PFSK-1 (cell line): ENCODE results near the gene INSC.

Experiments
- FOXP2 ChIP-seq: optimal IDR thresholded peaks from 2 replicates; pipeline ENCODE3; 2011; ENCODE audit warnings: borderline replicate concordance, control low read depth, inconsistent platforms; ENCODE audit not compliant: insufficient read depth; ENCODE audit errors: extremely low read length, extremely low read depth
- POLR2AphosphoS5 ChIP-seq: IDR thresholded peaks from 2 replicates; pipeline ENCODE4 v1.6.1; 2012; ENCODE audit warnings: low read depth, mild to moderate bottlenecking, control low read depth, low read length, moderate library complexity
- SIN3A ChIP-seq: IDR thresholded peaks from 2 replicates; pipeline ENCODE4 v1.6.1; 2012; ENCODE audit warnings: mild to moderate bottlenecking, low read length, moderate library complexity, borderline replicate concordance; ENCODE audit not compliant: insufficient read depth
- TAF1 ChIP-seq: IDR thresholded peaks from 2 replicates; pipeline ENCODE4 v1.6.1; 2012; ENCODE audit warnings: low read length, control low read depth, borderline replicate concordance; ENCODE audit not compliant: insufficient read depth
- TF ChIP-seq, protein P1 (sequence below), 2 experiments: IDR thresholded peaks; 2 replicates each; pipeline versions ENCODE4 v1.6.1 to v1.8.0; 2011 to 2012; ENCODE audit warnings: low read depth in 2 of 2, low read length in 2 of 2, control low read depth in 1 of 2, inconsistent platforms in 1 of 2, mild to moderate bottlenecking in 1 of 2, moderate library complexity in 1 of 2; ENCODE audit not compliant: insufficient read depth in 1 of 2

Gene INSC

GRCh38 chr11:15074206-15075161 lies 40.2 kb upstream of the INSC start:
- TF ChIP-seq TAF1 (no peak), POLR2AphosphoS5 (no peak), FOXP2 (no peak), SIN3A (no peak)
- TF ChIP-seq, protein P1, sequence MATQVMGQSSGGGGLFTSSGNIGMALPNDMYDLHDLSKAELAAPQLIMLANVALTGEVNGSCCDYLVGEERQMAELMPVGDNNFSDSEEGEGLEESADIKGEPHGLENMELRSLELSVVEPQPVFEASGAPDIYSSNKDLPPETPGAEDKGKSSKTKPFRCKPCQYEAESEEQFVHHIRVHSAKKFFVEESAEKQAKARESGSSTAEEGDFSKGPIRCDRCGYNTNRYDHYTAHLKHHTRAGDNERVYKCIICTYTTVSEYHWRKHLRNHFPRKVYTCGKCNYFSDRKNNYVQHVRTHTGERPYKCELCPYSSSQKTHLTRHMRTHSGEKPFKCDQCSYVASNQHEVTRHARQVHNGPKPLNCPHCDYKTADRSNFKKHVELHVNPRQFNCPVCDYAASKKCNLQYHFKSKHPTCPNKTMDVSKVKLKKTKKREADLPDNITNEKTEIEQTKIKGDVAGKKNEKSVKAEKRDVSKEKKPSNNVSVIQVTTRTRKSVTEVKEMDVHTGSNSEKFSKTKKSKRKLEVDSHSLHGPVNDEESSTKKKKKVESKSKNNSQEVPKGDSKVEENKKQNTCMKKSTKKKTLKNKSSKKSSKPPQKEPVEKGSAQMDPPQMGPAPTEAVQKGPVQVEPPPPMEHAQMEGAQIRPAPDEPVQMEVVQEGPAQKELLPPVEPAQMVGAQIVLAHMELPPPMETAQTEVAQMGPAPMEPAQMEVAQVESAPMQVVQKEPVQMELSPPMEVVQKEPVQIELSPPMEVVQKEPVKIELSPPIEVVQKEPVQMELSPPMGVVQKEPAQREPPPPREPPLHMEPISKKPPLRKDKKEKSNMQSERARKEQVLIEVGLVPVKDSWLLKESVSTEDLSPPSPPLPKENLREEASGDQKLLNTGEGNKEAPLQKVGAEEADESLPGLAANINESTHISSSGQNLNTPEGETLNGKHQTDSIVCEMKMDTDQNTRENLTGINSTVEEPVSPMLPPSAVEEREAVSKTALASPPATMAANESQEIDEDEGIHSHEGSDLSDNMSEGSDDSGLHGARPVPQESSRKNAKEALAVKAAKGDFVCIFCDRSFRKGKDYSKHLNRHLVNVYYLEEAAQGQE (IDR thresholded peaks at IDR 0.05; ENCODE audit: insufficient read depth in 1 of 2, low read depth in 2 of 2, low read length in 2 of 2), result no peak

DNA sequence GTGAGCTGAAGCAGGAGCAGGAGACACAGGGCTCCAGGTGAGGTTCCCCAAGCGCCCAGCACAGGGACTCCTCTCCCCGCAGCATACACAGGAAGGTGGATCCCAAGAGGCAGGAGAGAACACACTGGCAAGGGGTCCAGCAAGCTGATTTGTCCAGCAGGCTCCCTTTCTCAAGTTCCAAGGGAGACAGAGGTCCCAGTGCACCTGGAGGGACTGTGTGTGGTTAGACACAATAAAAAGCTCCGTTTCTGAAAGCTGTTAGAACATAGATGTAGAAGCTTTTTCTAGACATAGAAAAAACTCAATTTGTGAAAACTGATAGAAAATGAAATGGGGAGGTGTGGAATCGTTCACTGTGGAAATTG lies 39.6 kb upstream of the INSC start:
- TF ChIP-seq TAF1 (no peak), SIN3A (no peak), FOXP2 (no peak), POLR2AphosphoS5 (no peak)
- TF ChIP-seq, protein P1 (IDR thresholded peaks at IDR 0.05; ENCODE audit: insufficient read depth in 1 of 2, low read depth in 2 of 2, low read length in 2 of 2), result no peak

DNA sequence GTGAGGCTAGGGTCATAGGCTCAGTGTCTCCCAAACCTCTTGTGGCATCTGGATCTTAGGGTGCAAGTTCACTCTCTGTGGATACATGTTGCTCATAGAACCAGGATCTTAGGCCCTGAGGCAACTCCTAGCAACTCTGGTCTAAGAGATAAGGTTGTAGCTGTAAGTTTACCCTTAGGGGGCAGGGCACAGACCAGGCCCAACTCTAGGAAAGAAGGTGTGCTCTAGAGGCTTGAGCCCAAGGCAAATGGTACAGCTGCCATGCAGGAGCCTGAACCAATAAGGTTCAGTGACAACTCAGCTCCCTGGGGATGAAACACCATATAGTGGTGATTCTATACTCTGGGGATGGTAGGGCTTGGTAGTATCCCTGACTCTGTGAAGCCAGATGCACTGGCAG lies 23.5 kb upstream of the INSC start:
- TF ChIP-seq, protein P1 (IDR thresholded peaks at IDR 0.05; ENCODE audit: insufficient read depth in 1 of 2, low read depth in 2 of 2, low read length in 2 of 2), result no peak
- TF ChIP-seq SIN3A, result no peak
- no peak for TF ChIP-seq TAF1
- no peak for TF ChIP-seq FOXP2

- TF ChIP-seq SIN3A (no peak), POLR2AphosphoS5 (no peak), FOXP2 (no peak), TAF1 (no peak)
- TF ChIP-seq, protein P1 (IDR thresholded peaks at IDR 0.05; ENCODE audit: insufficient read depth in 1 of 2, low read depth in 2 of 2, low read length in 2 of 2), result no peak
Observed at GRCh38 chr11:15091625-15092024, 23.1 kb upstream of the INSC start.
